Immature natural killer cell (primary cell): ENCODE results near the gene MVD. TPM values are rescaled to one million over a fixed set of nuclear protein-coding genes. Genes with fewer than 3 reads are reported as not detected.

Experiments used
- DNase-seq, 3 donors: peaks; one replicate each; pipeline ENCODE4 v3.0.0; 2022; ENCODE audit warnings: mixed read lengths in 1 of 3
- H3K27ac Mint-ChIP-seq, 6 donors: one replicate each; pipeline ENCODE4 v1.8.0; 2020; ENCODE audit warnings: mixed read lengths in 6 of 6, mild to moderate bottlenecking in 5 of 6, inconsistent platforms in 4 of 6, moderate library complexity in 3 of 6
- H3K27me3 Mint-ChIP-seq, 3 donors: one replicate each; pipeline ENCODE4 v1.8.0; 2020 to 2021; ENCODE audit warnings: low read depth in 3 of 3, mild to moderate bottlenecking in 3 of 3, mixed read lengths in 3 of 3, moderate library complexity in 3 of 3, inconsistent platforms in 1 of 3
- H3K36me3 Mint-ChIP-seq, 3 donors: one replicate each; pipeline ENCODE4 v1.8.0; 2020; ENCODE audit warnings: mixed read lengths in 3 of 3, inconsistent platforms in 2 of 3, mild to moderate bottlenecking in 2 of 3
- H3K4me1 Mint-ChIP-seq, 2 donors: one replicate each; pipeline ENCODE4 v1.8.0; 2020; ENCODE audit warnings: inconsistent platforms in 2 of 2, mild to moderate bottlenecking in 2 of 2, mixed read lengths in 2 of 2, moderate library complexity in 1 of 2
- H3K4me3 Mint-ChIP-seq, 5 donors: one replicate each; pipeline ENCODE4 v1.8.0; 2020; ENCODE audit warnings: mild to moderate bottlenecking in 5 of 5, mixed read lengths in 5 of 5, inconsistent platforms in 3 of 5, moderate library complexity in 3 of 5
- H3K9me3 Mint-ChIP-seq, 6 donors: one replicate each; pipeline ENCODE4 v1.8.0; 2020; ENCODE audit warnings: mild to moderate bottlenecking in 6 of 6, mixed read lengths in 6 of 6, inconsistent platforms in 4 of 6, moderate library complexity in 3 of 6
- polyA plus RNA-seq, 3 donors: library from polyadenylated mRNA; unstranded; fragments of 300-500 nt; fragmentation: Illumina TruSeq; gene quantifications; one replicate each; pipeline ENCODE4 v1.2.3, GENCODE V29; 2021

Gene MVD
- polyA plus RNA-seq, result 10 to 100 TPM; 79.4 to 96.6 (median 87.6) TPM

DNA sequence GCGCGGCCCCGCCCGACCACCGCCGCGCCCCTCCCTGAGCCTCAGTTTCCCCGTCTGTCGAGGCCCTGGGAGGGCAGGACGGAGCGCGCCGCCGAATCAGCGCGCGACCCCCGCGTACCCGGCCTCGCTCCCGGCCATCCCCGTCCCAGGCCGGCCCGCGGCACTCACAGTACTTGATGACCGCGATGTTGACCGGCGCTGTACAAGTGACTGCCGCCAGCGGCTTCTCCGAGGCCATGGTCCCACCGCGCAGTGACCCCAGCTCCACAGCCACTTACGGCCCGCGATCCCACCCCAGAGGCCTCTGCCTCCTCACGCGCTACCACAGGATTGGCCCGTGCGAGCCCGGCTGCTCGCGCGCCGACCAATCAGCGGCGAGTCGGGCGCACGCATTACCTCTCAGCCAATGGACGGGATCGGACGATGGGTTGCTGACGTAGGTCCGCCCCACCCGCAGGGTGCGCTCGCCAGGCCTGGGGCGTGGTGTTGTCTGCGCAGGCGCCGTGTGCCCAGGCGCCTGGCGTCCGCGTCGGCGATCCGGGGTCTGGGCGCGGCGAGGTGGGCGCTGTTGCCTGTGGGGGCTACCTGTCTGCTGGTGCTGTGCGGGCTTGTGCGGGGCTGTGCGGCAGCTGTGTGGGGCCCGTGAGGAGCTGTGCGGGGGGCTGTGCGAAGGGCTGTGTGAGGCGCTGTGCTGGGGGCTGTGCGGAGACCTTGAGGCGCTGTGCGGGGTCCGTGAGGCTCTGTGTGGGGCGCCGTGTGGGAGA is at the start of gene MVD:
Gene MVD, minus strand, starts transcription at position 249 of the 764 bp plus-strand sequence. Its CDS starts 11 bp downstream, at position 238.
- peaks cover 0 to 3% (median 0%) of the 10 kb centered on the region in 3 donors for H3K36me3 Mint-ChIP-seq
- no peaks in the 10 kb centered on the region for H3K9me3 Mint-ChIP-seq
- H3K4me1 Mint-ChIP-seq, result peaks cover 15 to 27% of the 10 kb centered on the region in 2 donors
- peak; percentile 96 to 97 (median 96) for DNase-seq
- peak within 1 kb of the TSS; percentile 85 to 97 (median 94) for H3K27ac Mint-ChIP-seq
- H3K4me3 Mint-ChIP-seq, result peak within 1 kb of the TSS; percentile 93 to 97 (median 94)
- H3K27me3 Mint-ChIP-seq, result peaks cover 3 to 18% (median 9%) of the 10 kb centered on the region in 3 donors

DNA sequence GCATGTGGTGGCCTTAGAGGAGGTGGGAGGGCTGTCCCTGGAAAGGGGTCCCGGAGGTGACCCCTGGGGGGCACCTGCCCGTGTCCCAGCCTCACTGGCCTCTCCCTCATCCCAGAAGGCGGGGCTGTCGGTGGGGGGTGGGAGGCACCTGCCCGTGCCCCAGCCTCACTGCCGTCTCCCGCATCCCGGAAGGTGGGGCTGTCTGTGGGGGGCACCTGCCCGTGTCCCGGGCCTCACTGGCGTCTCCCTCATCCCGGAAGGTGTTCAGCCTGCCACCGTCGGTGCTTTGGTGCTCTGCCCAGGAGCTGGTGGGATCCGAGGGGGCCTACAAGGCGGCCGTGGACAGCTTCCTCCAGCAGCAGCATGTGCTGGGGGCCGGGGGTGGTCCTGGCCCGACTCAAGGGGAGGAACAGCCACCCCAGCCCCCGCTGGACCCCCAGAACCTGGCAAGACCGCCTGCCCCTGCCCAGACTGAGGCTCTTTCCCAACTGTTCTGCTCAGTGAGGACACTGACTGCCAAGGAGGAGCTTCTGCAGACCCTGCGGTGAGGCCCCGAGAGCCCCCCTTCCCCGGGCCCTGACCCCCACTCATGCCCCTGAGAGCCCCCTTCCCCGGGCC is 49.6 kb upstream of the MVD start:
- Mint-ChIP-seq H3K27me3 (peaks cover 0 to 4% (median 1%) of the 10 kb centered on the region in 3 donors), H3K36me3 (peaks cover 3 to 5% (median 4%) of the 10 kb centered on the region in 3 donors), H3K9me3 (no peaks in the 10 kb centered on the region), H3K4me3 (no peak overlapping the region), H3K27ac (no peak overlapping the region), H3K4me1 (peaks cover 5 to 7% of the 10 kb centered on the region in 2 donors)
- DNase-seq, result no peak

DNA sequence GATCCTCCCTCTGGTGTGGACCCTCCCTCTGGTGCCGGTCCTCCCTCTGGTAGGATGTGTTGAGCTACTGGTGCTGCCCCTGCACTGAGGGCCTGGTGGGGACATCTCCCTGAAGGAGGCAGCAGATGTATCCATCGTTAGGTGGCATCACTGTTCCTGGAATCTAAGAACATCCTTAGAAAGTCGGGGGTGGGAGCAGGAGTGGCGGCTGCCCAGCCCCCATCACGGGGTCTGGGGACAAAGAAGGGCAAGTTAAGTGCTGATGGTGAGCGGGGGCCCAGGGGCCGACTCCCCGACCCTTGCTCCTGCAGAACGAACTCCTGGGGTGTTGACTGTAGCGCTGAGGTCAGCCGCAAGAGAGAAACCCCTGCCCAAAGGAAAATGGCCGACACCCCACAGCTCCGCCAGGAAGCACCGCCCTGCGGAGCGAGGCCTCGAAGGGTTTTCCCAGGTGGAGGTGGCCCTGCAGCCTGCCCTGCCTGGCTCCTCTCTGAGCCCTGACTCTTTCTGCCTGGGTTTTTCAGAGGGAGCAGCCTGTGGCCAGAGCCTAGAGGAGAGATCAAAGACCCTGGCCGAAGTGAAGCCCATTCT is 49.0 kb upstream of the MVD start:
- H3K4me3 Mint-ChIP-seq, result no peak overlapping the region
- no peaks in the 10 kb centered on the region for H3K9me3 Mint-ChIP-seq
- H3K36me3 Mint-ChIP-seq, result no peaks in the 10 kb centered on the region

DNA sequence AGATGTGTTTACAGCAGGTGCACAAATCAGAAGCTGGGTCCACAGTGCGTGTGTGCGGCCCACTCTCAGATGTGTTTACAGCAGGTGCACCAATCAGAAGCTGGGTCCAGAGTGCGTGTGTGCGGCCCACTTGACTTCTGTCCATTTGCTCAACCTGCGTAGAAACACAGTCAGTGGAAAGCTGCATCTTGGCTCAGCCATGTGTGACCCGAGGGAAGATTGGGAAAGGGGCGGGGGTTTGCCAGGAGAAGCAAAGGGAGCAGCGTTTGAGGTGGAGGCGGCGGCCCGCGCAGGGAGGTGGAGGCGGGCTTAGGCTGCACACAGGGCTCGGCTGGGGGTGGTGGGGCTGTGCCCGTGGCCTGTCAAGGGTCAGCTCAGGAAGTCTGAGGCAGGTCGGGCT is 47.7 kb upstream of the MVD start:
- peaks cover 15% of the 10 kb centered on the region in 2 donors for H3K4me1 Mint-ChIP-seq
- H3K36me3 Mint-ChIP-seq, result no peaks in the 10 kb centered on the region
- peaks cover 0 to 6% (median 2%) of the 10 kb centered on the region in 3 donors for H3K27me3 Mint-ChIP-seq
- H3K27ac Mint-ChIP-seq, result peak overlapping the region in 2 of 6 donors; percentile 60 to 68
- H3K4me3 Mint-ChIP-seq, result peak overlapping the region in 1 of 5 donors; percentile 6
- no peaks in the 10 kb centered on the region for H3K9me3 Mint-ChIP-seq
- DNase-seq, result no peak

More for the DNA sequence above, 49.0 kb upstream of the MVD start:
- Mint-ChIP-seq H3K4me1 (peaks cover 12 to 13% of the 10 kb centered on the region in 2 donors), H3K27ac (peak overlapping the region in 2 of 6 donors; percentile 16 to 61), H3K27me3 (peaks cover 0 to 5% (median 2%) of the 10 kb centered on the region in 3 donors)
- DNase-seq, result no peak

- Mint-ChIP-seq H3K9me3 (no peaks in the 10 kb centered on the region), H3K4me3 (peak overlapping the region; percentile 62 to 81 (median 78)), H3K4me1 (peaks cover 48 to 49% of the 10 kb centered on the region in 2 donors), H3K36me3 (peaks cover 0 to 4% (median 3%) of the 10 kb centered on the region in 3 donors), H3K27ac (peak overlapping the region; percentile 81 to 92 (median 89)), H3K27me3 (peaks cover 14 to 39% (median 25%) of the 10 kb centered on the region in 3 donors)
- DNase-seq, result no peak
Measured at GRCh38 chr16:88706965-88707826, 44.3 kb upstream of the MVD start.

- peaks cover 17 to 46% (median 25%) of the 10 kb centered on the region in 3 donors for H3K27me3 Mint-ChIP-seq
Measured at GRCh38 chr16:88706229-88706964, 43.5 kb upstream of the MVD start, which contains the start of the genes CTU2 and RNF166. TSS of gene CTU2 (plus strand) at chr16:88706503. CDS start at chr16:88706531, 28 bp downstream. TSS of gene RNF166 (minus strand) at chr16:88706408. CDS start at chr16:88706325, 83 bp downstream.

GRCh38 chr16:88705801-88706228 is 42.9 kb upstream of the MVD start:
- H3K27ac Mint-ChIP-seq, result peak overlapping the region; percentile 92 to 99 (median 95)
- peak overlapping the region; percentile 81 to 96 (median 89) for H3K4me3 Mint-ChIP-seq
- H3K9me3 Mint-ChIP-seq, result no peaks in the 10 kb centered on the region
- peak in 1 of 3 donors; percentile 37 for DNase-seq
- H3K36me3 Mint-ChIP-seq, result peaks cover 0 to 4% (median 3%) of the 10 kb centered on the region in 3 donors
- peaks cover 58% of the 10 kb centered on the region in 2 donors for H3K4me1 Mint-ChIP-seq
- peaks cover 21 to 50% (median 30%) of the 10 kb centered on the region in 3 donors for H3K27me3 Mint-ChIP-seq

More at GRCh38 chr16:88706229-88706964, 43.5 kb upstream of the MVD start, which contains the start of the genes CTU2 and RNF166:
- peaks cover 0 to 4% (median 3%) of the 10 kb centered on the region in 3 donors for H3K36me3 Mint-ChIP-seq
- peak; percentile 93 to 94 (median 93) for DNase-seq
- H3K9me3 Mint-ChIP-seq, result no peaks in the 10 kb centered on the region
- H3K4me1 Mint-ChIP-seq, result peaks cover 53 to 56% of the 10 kb centered on the region in 2 donors
- peak within 1 kb of the TSS; percentile 81 to 96 (median 89) for H3K4me3 Mint-ChIP-seq
- peak within 1 kb of the TSS; percentile 92 to 99 (median 95) for H3K27ac Mint-ChIP-seq

GRCh38 chr16:88705076-88705684 is 42.3 kb upstream of the MVD start:
- peak; percentile 48 to 60 (median 49) for DNase-seq
- Mint-ChIP-seq H3K9me3 (no peaks in the 10 kb centered on the region), H3K36me3 (peaks cover 0 to 4% (median 3%) of the 10 kb centered on the region in 3 donors), H3K4me3 (peak overlapping the region; percentile 81 to 96 (median 89)), H3K27me3 (peaks cover 23 to 53% (median 33%) of the 10 kb centered on the region in 3 donors), H3K4me1 (peaks cover 61 to 65% of the 10 kb centered on the region in 2 donors), H3K27ac (peak overlapping the region; percentile 92 to 99 (median 95))

GRCh38 chr16:88703486-88704309 is 40.8 kb upstream of the MVD start:
- H3K36me3 Mint-ChIP-seq, result peaks cover 0 to 4% (median 3%) of the 10 kb centered on the region in 3 donors
- no peaks in the 10 kb centered on the region for H3K9me3 Mint-ChIP-seq
- peaks cover 70 to 72% of the 10 kb centered on the region in 2 donors for H3K4me1 Mint-ChIP-seq
- peaks cover 23 to 56% (median 33%) of the 10 kb centered on the region in 3 donors for H3K27me3 Mint-ChIP-seq
- peak overlapping the region; percentile 92 to 99 (median 95) for H3K27ac Mint-ChIP-seq
- peak; percentile 86 to 90 (median 87) for DNase-seq
- peak overlapping the region; percentile 81 to 96 (median 89) for H3K4me3 Mint-ChIP-seq

- H3K4me3 Mint-ChIP-seq, result peak overlapping the region; percentile 81 to 96 (median 89)
- peaks cover 71 to 73% of the 10 kb centered on the region in 2 donors for H3K4me1 Mint-ChIP-seq
- H3K27ac Mint-ChIP-seq, result peak overlapping the region; percentile 92 to 99 (median 95)
- H3K27me3 Mint-ChIP-seq, result peaks cover 23 to 60% (median 33%) of the 10 kb centered on the region in 3 donors
- H3K9me3 Mint-ChIP-seq, result no peaks in the 10 kb centered on the region
- DNase-seq, result peak in 1 of 3 donors; percentile 24
- H3K36me3 Mint-ChIP-seq, result peaks cover 0 to 4% (median 3%) of the 10 kb centered on the region in 3 donors
Measured at GRCh38 chr16:88702371-88703210, 39.7 kb upstream of the MVD start.
